Parathyroid adenoma (tissue), 2 donors: ENCODE data around the gene SLC22A17.

ENCODE experiments used
- H2AFZ ChIP-seq: fragments of 300-600 bp; sonication (generic); one replicate; pipeline ENCODE4 v1.7.0; 2017; ENCODE audit warnings: antibody characterized with exemption, mild to moderate bottlenecking
- H3K27ac ChIP-seq: fragments of 300-600 bp; sonication (generic); one replicate; pipeline ENCODE4 v1.7.0; 2017
- H3K27me3 ChIP-seq: fragments of 300-600 bp; sonication (generic); one replicate; pipeline ENCODE4 v1.7.0; 2017; ENCODE audit warnings: low read length; ENCODE audit not compliant: control insufficient read depth, insufficient read depth
- H3K36me3 ChIP-seq: fragments of 300-600 bp; sonication (generic); one replicate; pipeline ENCODE4 v1.7.0; 2017; ENCODE audit warnings: low read length; ENCODE audit not compliant: control insufficient read depth, insufficient read depth
- H3K4me1 ChIP-seq: fragments of 300-600 bp; sonication (generic); one replicate; pipeline ENCODE4 v1.7.0; 2017; ENCODE audit warnings: control low read depth
- H3K4me2 ChIP-seq: fragments of 300-600 bp; sonication (generic); one replicate; pipeline ENCODE4 v1.7.0; 2017; ENCODE audit warnings: low read length
- H3K4me3 ChIP-seq: fragments of 300-600 bp; sonication (generic); one replicate; pipeline ENCODE4 v1.7.0; 2017; ENCODE audit warnings: low read depth, low read length
- H3K79me2 ChIP-seq: fragments of 300-600 bp; sonication (generic); one replicate; pipeline ENCODE4 v1.7.0; 2017; ENCODE audit warnings: control low read depth
- H3K9ac ChIP-seq: fragments of 300-600 bp; sonication (generic); one replicate; pipeline ENCODE4 v1.7.0; 2017; ENCODE audit warnings: mild to moderate bottlenecking
- H3K9me3 ChIP-seq: fragments of 300-600 bp; sonication (generic); one replicate; pipeline ENCODE4 v1.7.0; 2017; ENCODE audit warnings: low read length; ENCODE audit not compliant: control insufficient read depth
- TF ChIP-seq, protein P1 (sequence below): fragments of 300-600 bp; sonication (generic); IDR thresholded peaks from one replicate; pipeline ENCODE4 v1.7.0; 2017; ENCODE audit warnings: antibody characterized with exemption, mild to moderate bottlenecking
- donor health status: primary hyperparathyroidism.

SLC22A17 gene

DNA sequence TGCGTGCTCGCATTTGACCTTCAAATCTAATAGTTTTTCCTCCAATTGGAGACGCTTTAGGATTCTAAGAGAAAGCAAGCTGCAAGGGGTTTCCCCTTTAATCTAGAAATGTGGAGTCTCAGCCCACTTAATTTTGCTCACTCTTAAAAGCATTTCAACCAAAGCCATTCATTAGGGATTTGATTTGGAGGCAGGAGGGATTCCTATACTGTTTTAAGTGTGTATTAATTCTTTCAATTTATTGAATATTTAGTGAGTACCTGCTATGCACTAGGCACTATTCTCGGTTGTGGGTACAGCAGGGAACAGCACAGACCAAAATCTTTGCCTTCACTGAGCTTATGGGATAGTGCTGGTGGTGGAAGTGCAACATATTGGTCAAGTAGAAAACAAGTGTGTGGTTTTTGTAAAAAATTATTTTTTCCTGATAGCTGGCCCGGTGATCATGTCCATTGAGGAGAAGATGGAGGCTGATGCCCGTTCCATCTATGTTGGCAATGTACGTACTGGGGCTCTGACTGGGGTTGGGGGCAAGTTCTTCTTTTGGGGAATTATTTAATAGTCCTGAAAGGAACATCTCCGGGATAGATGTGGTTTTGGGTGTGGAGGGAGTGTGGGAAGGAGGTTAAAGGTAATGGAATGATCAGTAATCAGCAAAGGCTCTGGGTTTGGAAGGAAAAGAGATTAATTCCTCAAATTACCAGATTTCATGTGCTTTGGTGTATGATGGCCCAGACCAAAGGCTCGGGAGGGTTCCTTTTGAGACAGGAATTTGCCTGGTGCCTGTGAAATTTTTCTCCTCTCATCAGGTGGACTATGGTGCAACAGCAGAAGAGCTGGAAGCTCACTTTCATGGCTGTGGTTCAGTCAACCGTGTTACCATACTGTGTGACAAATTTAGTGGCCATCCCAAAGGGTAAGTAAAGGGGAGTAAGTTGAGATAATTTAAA lies 29.8 kb downstream of the SLC22A17 start:
- Histone ChIP-seq H3K4me3 (peak overlapping the region; percentile 87), H3K27ac (peak overlapping the region; percentile 93), H3K79me2 (peaks cover 7% of the 10 kb centered on the region), H3K36me3 (no peaks in the 10 kb centered on the region), H3K9ac (no peak overlapping the region), H3K27me3 (no peaks in the 10 kb centered on the region), H3K4me1 (peaks cover 12% of the 10 kb centered on the region), H3K9me3 (no peaks in the 10 kb centered on the region), H2AFZ (no peak overlapping the region), H3K4me2 (peak overlapping the region; percentile 93)
- TF ChIP-seq, protein P1, sequence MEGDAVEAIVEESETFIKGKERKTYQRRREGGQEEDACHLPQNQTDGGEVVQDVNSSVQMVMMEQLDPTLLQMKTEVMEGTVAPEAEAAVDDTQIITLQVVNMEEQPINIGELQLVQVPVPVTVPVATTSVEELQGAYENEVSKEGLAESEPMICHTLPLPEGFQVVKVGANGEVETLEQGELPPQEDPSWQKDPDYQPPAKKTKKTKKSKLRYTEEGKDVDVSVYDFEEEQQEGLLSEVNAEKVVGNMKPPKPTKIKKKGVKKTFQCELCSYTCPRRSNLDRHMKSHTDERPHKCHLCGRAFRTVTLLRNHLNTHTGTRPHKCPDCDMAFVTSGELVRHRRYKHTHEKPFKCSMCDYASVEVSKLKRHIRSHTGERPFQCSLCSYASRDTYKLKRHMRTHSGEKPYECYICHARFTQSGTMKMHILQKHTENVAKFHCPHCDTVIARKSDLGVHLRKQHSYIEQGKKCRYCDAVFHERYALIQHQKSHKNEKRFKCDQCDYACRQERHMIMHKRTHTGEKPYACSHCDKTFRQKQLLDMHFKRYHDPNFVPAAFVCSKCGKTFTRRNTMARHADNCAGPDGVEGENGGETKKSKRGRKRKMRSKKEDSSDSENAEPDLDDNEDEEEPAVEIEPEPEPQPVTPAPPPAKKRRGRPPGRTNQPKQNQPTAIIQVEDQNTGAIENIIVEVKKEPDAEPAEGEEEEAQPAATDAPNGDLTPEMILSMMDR, result no peak

DNA sequence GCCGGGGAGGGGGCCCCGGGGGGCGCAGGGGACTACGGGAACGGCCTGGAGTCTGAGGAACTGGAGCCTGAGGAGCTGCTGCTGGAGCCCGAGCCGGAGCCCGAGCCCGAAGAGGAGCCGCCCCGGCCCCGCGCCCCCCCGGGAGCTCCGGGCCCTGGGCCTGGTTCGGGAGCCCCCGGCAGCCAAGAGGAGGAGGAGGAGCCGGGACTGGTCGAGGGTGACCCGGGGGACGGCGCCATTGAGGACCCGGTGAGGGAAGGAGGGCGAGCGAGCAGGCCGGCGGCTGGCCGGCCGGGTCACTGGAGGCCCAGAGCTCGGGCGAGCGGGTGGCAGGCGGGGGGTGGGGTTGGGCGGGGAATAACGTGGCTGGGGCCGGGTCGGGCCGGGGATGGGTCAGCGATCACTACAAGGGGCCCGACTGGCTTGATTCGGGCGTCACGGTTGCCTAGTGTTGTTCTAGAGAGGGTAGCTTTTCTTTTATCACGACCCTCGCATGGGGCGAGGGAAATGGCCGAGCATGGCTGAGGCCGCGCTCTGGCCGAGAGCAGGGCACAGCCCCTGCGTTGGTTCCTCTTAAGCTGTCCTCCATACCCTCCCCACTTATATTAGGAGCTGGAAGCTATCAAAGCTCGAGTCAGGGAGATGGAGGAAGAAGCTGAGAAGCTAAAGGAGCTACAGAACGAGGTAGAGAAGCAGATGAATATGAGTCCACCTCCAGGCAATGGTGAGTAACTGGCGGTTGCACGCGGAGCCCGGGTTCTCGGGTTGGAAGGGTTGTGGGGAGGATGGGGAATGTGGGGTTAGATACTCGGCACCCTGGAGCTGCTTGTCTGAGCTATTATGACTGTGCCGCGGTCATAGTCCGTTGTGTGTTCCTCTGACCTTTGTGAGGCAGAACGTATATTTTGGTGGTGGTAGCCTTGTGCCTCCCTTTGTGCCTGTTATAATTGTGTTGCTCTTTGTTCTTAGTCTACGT lies 30.8 kb downstream of the SLC22A17 start:
- peak overlapping the region; percentile 93 for H3K27ac ChIP-seq

DNA sequence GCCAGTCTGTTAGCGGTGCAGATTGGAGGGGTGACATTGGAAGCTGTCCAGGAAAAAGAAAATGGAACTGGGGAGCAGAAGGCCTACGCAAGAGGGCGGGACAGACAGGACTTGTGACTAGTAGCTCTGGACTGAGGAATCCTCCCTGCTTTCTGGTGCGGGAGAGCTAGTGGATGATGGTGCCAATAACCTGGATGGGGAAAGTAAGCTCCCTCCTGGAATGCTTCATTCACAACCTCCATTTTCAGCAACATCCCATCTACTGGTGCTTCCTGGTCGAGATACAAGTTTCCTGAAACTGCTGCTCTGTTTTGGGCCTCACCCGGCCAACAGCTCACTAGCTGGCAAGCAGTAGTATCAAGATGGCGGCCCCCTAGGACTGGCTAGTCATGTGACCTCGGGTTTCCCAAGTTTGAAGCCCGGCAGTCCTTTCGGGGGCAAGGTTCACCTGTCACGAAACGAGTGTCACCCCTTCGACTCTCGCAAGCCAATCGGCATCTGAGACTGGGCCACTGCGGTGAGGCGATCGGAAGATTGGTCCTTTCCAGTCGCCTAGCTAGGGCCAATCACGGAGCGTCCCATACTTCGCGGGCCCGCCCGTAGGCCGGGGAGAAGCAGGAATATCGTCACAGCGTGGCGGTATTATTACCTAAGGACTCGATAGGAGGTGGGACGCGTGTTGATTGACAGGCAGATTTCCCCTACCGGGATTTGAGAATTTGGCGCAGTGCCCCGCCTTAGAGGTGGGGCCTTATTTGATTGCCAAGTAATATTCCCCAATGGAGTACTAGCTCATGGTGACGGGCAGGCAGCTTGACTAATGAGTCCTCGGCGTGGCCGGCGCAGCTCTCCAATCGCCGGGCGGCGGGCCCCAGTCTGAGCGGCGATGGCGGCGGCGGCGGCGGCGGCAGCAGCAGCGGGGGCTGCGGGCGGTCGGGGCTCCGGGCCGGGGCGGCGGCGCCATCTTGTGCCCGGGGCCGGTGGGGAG lies 31.8 kb downstream of the SLC22A17 start, which contains the start of gene PABPN1:
Gene PABPN1, plus strand, starts transcription at position 874 of the 988 bp plus-strand sequence. Its CDS starts 13 bp downstream, at position 887.
- Histone ChIP-seq H3K9me3 (no peaks in the 10 kb centered on the region), H3K27ac (peak within 1 kb of the TSS; percentile 93), H3K4me2 (peak within 1 kb of the TSS; percentile 93), H3K36me3 (no peaks in the 10 kb centered on the region), H2AFZ (peak within 1 kb of the TSS; percentile 89), H3K9ac (peak within 1 kb of the TSS; percentile 96), H3K79me2 (peaks cover 7% of the 10 kb centered on the region), H3K4me3 (peak within 1 kb of the TSS; percentile 87), H3K4me1 (peaks cover 12% of the 10 kb centered on the region), H3K27me3 (no peaks in the 10 kb centered on the region)
- TF ChIP-seq, protein P1, result no peak

More for the DNA sequence above, 30.8 kb downstream of the SLC22A17 start:
- Histone ChIP-seq H2AFZ (peak overlapping the region; percentile 89), H3K9me3 (no peaks in the 10 kb centered on the region), H3K79me2 (peaks cover 7% of the 10 kb centered on the region), H3K9ac (peak overlapping the region; percentile 96), H3K4me1 (peaks cover 12% of the 10 kb centered on the region), H3K4me2 (peak overlapping the region; percentile 93), H3K27me3 (no peaks in the 10 kb centered on the region), H3K36me3 (no peaks in the 10 kb centered on the region), H3K4me3 (peak overlapping the region; percentile 87)
- TF ChIP-seq, protein P1, result no peak
